ENCODE results near the gene PLXDC2. TPM values are rescaled to one million over a fixed set of nuclear protein-coding genes. Genes with fewer than 3 reads are reported as not detected.

PLXDC2 gene
- total RNA-seq, 1 experiment from 2014 or later = 38.7 TPM

DNA sequence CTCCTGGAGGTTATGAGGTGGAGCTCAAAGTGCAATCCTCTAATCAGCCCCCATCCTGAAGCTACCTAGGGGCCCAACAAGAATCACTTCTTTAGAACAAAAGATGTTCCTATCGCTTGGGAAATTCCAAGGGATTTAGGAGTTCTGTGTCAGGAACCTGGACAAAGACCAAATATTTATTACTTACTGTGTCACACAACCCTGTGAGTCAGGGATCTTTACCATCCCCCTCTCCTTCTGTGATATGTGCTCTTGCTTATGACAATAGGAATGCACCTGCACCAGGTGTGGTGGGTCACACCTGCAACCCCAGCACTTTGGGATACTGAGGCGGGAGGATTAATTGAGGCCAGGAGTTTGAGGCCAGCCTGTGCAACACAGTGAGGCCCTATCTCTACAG, 485.8 kb downstream of the PLXDC2 start:
- Histone ChIP-seq H3K9ac (ENCODE audit: extremely low read depth, insufficient read length, low read length) (no peak overlapping the region), H2BK12ac (ENCODE audit: insufficient read length, low read depth, low read length) (no peak overlapping the region), H2BK15ac (ENCODE audit: low read depth, low read length) (no peak overlapping the region), H4K5ac (ENCODE audit: insufficient read length, low read depth, low read length) (no peak overlapping the region), H3K4me1 (ENCODE audit: insufficient read depth, low read length) (no peaks in the 10 kb centered on the region), H3K18ac (ENCODE audit: insufficient read length, low read depth, low read length) (no peak overlapping the region), H4K8ac (replicated peaks; ENCODE audit: insufficient read length, low read depth, low read length) (no peak overlapping the region), H2BK120ac (ENCODE audit: low read depth, low read length, poor library complexity, severe bottlenecking) (no peak overlapping the region), H3K4ac (ENCODE audit: low read depth, low read length) (no peak overlapping the region), H2BK5ac (ENCODE audit: insufficient read length, low read length) (no peak overlapping the region), H3K27ac (ENCODE audit: insufficient read length, low read depth, low read length) (no peak overlapping the region), H3K4me2 (ENCODE audit: insufficient read depth, insufficient read length, low read length) (no peak overlapping the region), H3K9me3 (ENCODE audit: control insufficient read depth, low read depth, low read length) (peaks cover 20% of the 10 kb centered on the region), H4K91ac (ENCODE audit: insufficient read length, low read depth, low read length) (no peak overlapping the region), H3K79me2 (ENCODE audit: insufficient read depth, low read length) (no peaks in the 10 kb centered on the region), H2AK5ac (ENCODE audit: insufficient read length, low read length) (no peak overlapping the region), H3K27me3 (ENCODE audit: insufficient read depth, low read length) (no peaks in the 10 kb centered on the region), H4K20me1 (ENCODE audit: control insufficient read depth, insufficient read depth, insufficient read length) (no peaks in the 10 kb centered on the region), H3K56ac (ENCODE audit: insufficient read length, low read depth, low read length) (no peak overlapping the region), H3K79me1 (ENCODE audit: insufficient read depth, low read depth, low read length, poor library complexity, severe bottlenecking) (no peaks in the 10 kb centered on the region), H2BK20ac (ENCODE audit: low read depth, low read length, poor library complexity, severe bottlenecking) (no peak overlapping the region), H3K14ac (ENCODE audit: insufficient read depth, low read length) (no peak overlapping the region), H2AFZ (ENCODE audit: low read length) (no peak overlapping the region), H3K23me2 (ENCODE audit: insufficient read length, low read depth, low read length, poor library complexity, severe bottlenecking) (no peaks in the 10 kb centered on the region), H3K23ac (ENCODE audit: insufficient read length, low read depth, low read length) (no peak overlapping the region), H3T11ph (ENCODE audit: low read length) (no peak overlapping the region)
- Mint-ChIP-seq H3K27ac (no peak overlapping the region), H3K9me3 (peaks cover 32 to 37% of the 10 kb centered on the region in 2 experiments), H3K4me3 (no peak overlapping the region), H3K27me3 (ENCODE audit: low read depth) (no peaks in the 10 kb centered on the region), H3K36me3 (ENCODE audit: insufficient read depth in 1 of 3, low read depth in 3 of 3) (peaks cover 10 to 40% (median 21%) of the 10 kb centered on the region in 3 experiments), H3K4me1 (peaks cover 0 to 11% of the 10 kb centered on the region in 2 experiments; a peak in 2 of 4 replicates)
- no CpG with 5 or more reads among the region's 2 CpGs for WGBS (ENCODE audit: extremely low coverage, insufficient read length, low lambda C conversion rate)
- TF ChIP-seq, protein P1, sequence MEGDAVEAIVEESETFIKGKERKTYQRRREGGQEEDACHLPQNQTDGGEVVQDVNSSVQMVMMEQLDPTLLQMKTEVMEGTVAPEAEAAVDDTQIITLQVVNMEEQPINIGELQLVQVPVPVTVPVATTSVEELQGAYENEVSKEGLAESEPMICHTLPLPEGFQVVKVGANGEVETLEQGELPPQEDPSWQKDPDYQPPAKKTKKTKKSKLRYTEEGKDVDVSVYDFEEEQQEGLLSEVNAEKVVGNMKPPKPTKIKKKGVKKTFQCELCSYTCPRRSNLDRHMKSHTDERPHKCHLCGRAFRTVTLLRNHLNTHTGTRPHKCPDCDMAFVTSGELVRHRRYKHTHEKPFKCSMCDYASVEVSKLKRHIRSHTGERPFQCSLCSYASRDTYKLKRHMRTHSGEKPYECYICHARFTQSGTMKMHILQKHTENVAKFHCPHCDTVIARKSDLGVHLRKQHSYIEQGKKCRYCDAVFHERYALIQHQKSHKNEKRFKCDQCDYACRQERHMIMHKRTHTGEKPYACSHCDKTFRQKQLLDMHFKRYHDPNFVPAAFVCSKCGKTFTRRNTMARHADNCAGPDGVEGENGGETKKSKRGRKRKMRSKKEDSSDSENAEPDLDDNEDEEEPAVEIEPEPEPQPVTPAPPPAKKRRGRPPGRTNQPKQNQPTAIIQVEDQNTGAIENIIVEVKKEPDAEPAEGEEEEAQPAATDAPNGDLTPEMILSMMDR (conservative IDR thresholded peaks at IDR 0.05) = no peak
- DNase-seq = no peak

All from H9 (cell line).